ENCODE data around the gene RBM33. TPM values are rescaled to one million over a fixed set of nuclear protein-coding genes. Genes with fewer than 3 reads are reported as not detected.
A peak's percentile ranks its signal among the peaks of the same experiment; 100 is the strongest.

The RBM33 gene
- total and polyA plus RNA-seq, 2 of the 8 experiments (the other 6 are each of a cell fraction or from before 2014, with no cell fraction given), result 16.5 to 64.6 TPM

- no peak for DNase-seq (ENCODE audit: low read depth in 1 of 2, low spot score in 2 of 2)
- H3K4me3 ChIP-seq (ENCODE audit: extremely low read depth in 1 of 4, insufficient read depth in 2 of 4, low read depth in 3 of 4, low read length in 4 of 4), result no peak overlapping the region
- no peak overlapping the region for H2BK5ac ChIP-seq (ENCODE audit: low read depth, low read length)
- H3K4me1 ChIP-seq (replicated peaks in 1 of 4; ENCODE audit: control insufficient read depth in 3 of 4, insufficient read depth in 4 of 4, low read length in 3 of 4), result peaks cover 2 to 6% (median 3%) of the 10 kb centered on the region in 4 experiments; a peak in 6 of 7 replicates
- H3K18ac ChIP-seq (ENCODE audit: extremely low read depth, low read length), result no peak overlapping the region
- H4K91ac ChIP-seq (replicated peaks; ENCODE audit: insufficient read length, low read length), result no peak overlapping the region
- H3K79me2 ChIP-seq (ENCODE audit: control insufficient read depth in 1 of 2, insufficient read depth in 2 of 2, low read length in 2 of 2), result peaks cover 3 to 42% of the 10 kb centered on the region in 2 experiments; a peak in 3 of 4 replicates
- no peak overlapping the region for H2AFZ ChIP-seq (ENCODE audit: low read length)
- H3K23ac ChIP-seq (ENCODE audit: insufficient read length), result no peak overlapping the region
- peaks cover 7 to 24% (median 18%) of the 10 kb centered on the region in 4 experiments; a peak in 5 of 8 replicates for H3K36me3 ChIP-seq (ENCODE audit: control insufficient read depth in 2 of 4, insufficient read depth in 4 of 4, low read length in 3 of 4)
- H2AK5ac ChIP-seq (ENCODE audit: low read depth, low read length), result no peak overlapping the region
- H2BK12ac ChIP-seq (ENCODE audit: low read depth, low read length), result no peak overlapping the region
- H2BK120ac ChIP-seq (replicated peaks; ENCODE audit: low read depth, low read length), result no peak overlapping the region
- no peaks in the 10 kb centered on the region for H3K27me3 ChIP-seq (replicated peaks in 1 of 4; ENCODE audit: control insufficient read depth in 3 of 4, extremely low read depth in 1 of 4, insufficient read depth in 3 of 4, low read length in 3 of 4)
- no peak overlapping the region for H2BK20ac ChIP-seq (ENCODE audit: low read length)
- TF ChIP-seq TAF1 (IDR thresholded peaks at IDR 0.05; ENCODE audit: low read depth, low read length) (no peak), YY1 (IDR thresholded peaks at IDR 0.05; ENCODE audit: low read depth, low read length) (0 out of 2 replicates have a peak, but pooled peaks have one; percentile 18)
- no peak overlapping the region for H3K56ac ChIP-seq (replicated peaks; ENCODE audit: insufficient read length, low read depth, low read length)
- no peak overlapping the region for H3K4me2 ChIP-seq (ENCODE audit: insufficient read depth in 1 of 2, low read depth in 2 of 2, low read length in 2 of 2)
- WGBS, 2 experiments (ENCODE audit: extremely low coverage in 1 of 2, insufficient coverage in 1 of 2, insufficient read length in 1 of 2, insufficient replicate concordance in 2 of 2, low coverage in 1 of 2, low lambda C conversion rate in 2 of 2, missing lambda C conversion rate in 1 of 2), result 86% methylated on average over 10 of the region's 10 CpGs; no CpG with 5 or more reads in 1 of the 2 experiments
- H3K4ac ChIP-seq (replicated peaks; ENCODE audit: insufficient read length, low read depth, low read length), result no peak overlapping the region
- H3K14ac ChIP-seq (ENCODE audit: insufficient read length), result no peak overlapping the region
- no peak overlapping the region for H3K27ac ChIP-seq (ENCODE audit: low read depth, low read length)
- FAIRE-seq, result no peak
- H4K8ac ChIP-seq (ENCODE audit: extremely low read depth, insufficient read depth, low read length), result no peak overlapping the region
- ChIA-PET CTCF (ENCODE audit: partially characterized antibody) (interaction anchor here (0.6 to 2.6 kb wide), 3 partner anchors 49 to 350 kb away, joined by 3 to 11 read pairs (median 3); no protein-coding TSS in a partner anchor), POLR2A (ENCODE audit: partially characterized antibody) (no interaction called here)
- H3K79me1 ChIP-seq (ENCODE audit: low read depth, low read length), result peaks cover 13% of the 10 kb centered on the region
- H3K9ac ChIP-seq (replicated peaks in 1 of 4; ENCODE audit: extremely low read depth in 1 of 4, low read depth in 3 of 4, low read length in 3 of 4), result no peak overlapping the region
- H4K20me1 ChIP-seq (replicated peaks in 1 of 2; ENCODE audit: control insufficient read depth in 1 of 2, insufficient read depth in 2 of 2, low read length in 2 of 2), result peaks cover 2 to 18% of the 10 kb centered on the region in 2 experiments
- H3K9me3 ChIP-seq (ENCODE audit: insufficient read depth in 2 of 2, low read depth in 1 of 2, low read length in 1 of 2), result no peaks in the 10 kb centered on the region
- no peak overlapping the region for H4K5ac ChIP-seq (ENCODE audit: insufficient read length, low read depth, low read length)
- H2BK15ac ChIP-seq (ENCODE audit: low read length), result no peak overlapping the region
- H3K23me2 ChIP-seq (ENCODE audit: low read depth, low read length), result no peaks in the 10 kb centered on the region
These were observed 118.7 kb downstream of the RBM33 start for GRCh38 chr7:155763122-155763521.
